COLO829 (cell line): ENCODE data around the gene ZNF417.
"Not testable (repeated sequence)": the region's sequence is repeated elsewhere in the genome, so short reads cannot be mapped to it uniquely, and the experiment has no call there.

Experiments used
- DNase-seq: peaks from one replicate; pipeline ENCODE4 v3.0.0; 2012; ENCODE audit warnings: low spot score

ZNF417 gene

GRCh38 chr19:57887195-57887941 is 29.0 kb downstream of the ZNF417 start:
- DNase-seq, result no peak

- no peak for DNase-seq
Observed at GRCh38 chr19:57886046-57886445, 30.3 kb downstream of the ZNF417 start.

GRCh38 chr19:57873883-57874799 is 42.3 kb downstream of the ZNF417 start:
- DNase-seq, result not testable (repeated sequence)

- DNase-seq, result no peak
Observed at GRCh38 chr19:57872450-57872849, 43.9 kb downstream of the ZNF417 start.

GRCh38 chr19:57870225-57870624 is 46.2 kb downstream of the ZNF417 start:
- DNase-seq, result no peak

GRCh38 chr19:57869655-57870054 is 46.7 kb downstream of the ZNF417 start:
- not testable (repeated sequence) for DNase-seq

- DNase-seq, result no peak
Observed at GRCh38 chr19:57867868-57868492, 48.4 kb downstream of the ZNF417 start.
